NCI-H2196 (cell line): ENCODE measurements around the gene TGIF2.
"Not testable (repeated sequence)": the region's sequence is repeated elsewhere in the genome, so short reads cannot be mapped to it uniquely, and the experiment has no call there.

ENCODE experiments used
- DNase-seq: peaks from one replicate; lab custom pipeline; 2025; ENCODE audit not compliant: unreplicated experiment; lab: John Stamatoyannopoulos, UW

Gene TGIF2

GRCh38 chr20:36546111-36546736, 27.2 kb upstream of the TGIF2 start:
- DNase-seq, result no peak

- no peak for DNase-seq
Observed at GRCh38 chr20:36547186-36548005, 26.0 kb upstream of the TGIF2 start.

GRCh38 chr20:36548006-36548315, 25.4 kb upstream of the TGIF2 start:
- no peak for DNase-seq

- DNase-seq, result no peak
Observed at GRCh38 chr20:36548704-36549627, 24.4 kb upstream of the TGIF2 start.

- no peak for DNase-seq
Observed at GRCh38 chr20:36549628-36549941, 23.8 kb upstream of the TGIF2 start.

GRCh38 chr20:36549942-36550789, 23.2 kb upstream of the TGIF2 start:
- no peak for DNase-seq

- no peak for DNase-seq
Observed at GRCh38 chr20:36550790-36551299, 22.6 kb upstream of the TGIF2 start.

- DNase-seq, result no peak
Observed at GRCh38 chr20:36555248-36555647, 18.1 kb upstream of the TGIF2 start.

GRCh38 chr20:36562724-36563123, 10.7 kb upstream of the TGIF2 start:
- DNase-seq, result no peak

- DNase-seq, result no peak
Observed at GRCh38 chr20:36563374-36563773, 10.0 kb upstream of the TGIF2 start.

- DNase-seq, result not testable (repeated sequence)
Observed at GRCh38 chr20:36564078-36564725, 9.2 kb upstream of the TGIF2 start.

GRCh38 chr20:36564726-36565121, 8.7 kb upstream of the TGIF2 start:
- DNase-seq, result not testable (repeated sequence)

GRCh38 chr20:36565520-36565919, 7.9 kb upstream of the TGIF2 start:
- DNase-seq, result no peak

- DNase-seq, result no peak
Observed at GRCh38 chr20:36569847-36570429, 3.5 kb upstream of the TGIF2 start.

- DNase-seq, result no peak
Observed at GRCh38 chr20:36571564-36572504, 1.6 kb upstream of the TGIF2 start.

GRCh38 chr20:36572701-36573102, 695 bp upstream of the TGIF2 start:
- DNase-seq, result no peak

GRCh38 chr20:36573798-36574365, 485 bp downstream of the TGIF2 start:
- no peak for DNase-seq

GRCh38 chr20:36574366-36575135, 1.2 kb downstream of the TGIF2 start:
- no peak for DNase-seq
